Measurements from ENCODE around the gene TRPM3.

GRCh38 chr9:70959366-70959765 lies 162.1 kb downstream of the TRPM3 start:
- TF ChIP-seq CTCF (IDR thresholded peaks at IDR 0.05) (no peak), EP300 (IDR thresholded peaks at IDR 0.05) (no peak), POLR2AphosphoS5 (IDR thresholded peaks at IDR 0.05) (no peak)
